Measurements from ENCODE around the gene IP6K1. TPM values are rescaled to one million over a fixed set of nuclear protein-coding genes. Genes with fewer than 3 reads are reported as not detected.
"Not testable (repeated sequence)": the region's sequence is repeated elsewhere in the genome, so short reads cannot be mapped to it uniquely, and the experiment has no call there.

IP6K1 gene
- total and polyA plus RNA-seq, 4 donors = 9.4 to 40.2 (median 28.0) TPM

- peak in 1 of 2 donors; percentile 13 for DNase-seq
- Histone ChIP-seq H3K27me3 (ENCODE audit: control insufficient read depth in 1 of 2, insufficient read depth in 2 of 2, low read length in 1 of 2) (no peaks in the 10 kb centered on the region), H3K9me3 (ENCODE audit: control insufficient read depth, low read length) (no peaks in the 10 kb centered on the region), H3K4me3 (ENCODE audit: low read length in 2 of 2) (no peak overlapping the region), H3K4me1 (ENCODE audit: control insufficient read depth in 1 of 2, insufficient read depth in 2 of 2, low read length in 2 of 2) (no peaks in the 10 kb centered on the region), H3K27ac (ENCODE audit: low read depth in 1 of 2, low read length in 2 of 2) (no peak overlapping the region), H3K36me3 (ENCODE audit: control insufficient read depth in 1 of 2, insufficient read depth in 2 of 2, low read length in 1 of 2) (no peaks in the 10 kb centered on the region)
- WGBS, 2 donors = 91 to 92% methylated on average over 5 of the region's 5 CpGs
- intact Hi-C loops (cut with DNase I) = loop anchor here in 1 of 2 donors (10.0 kb wide), 1 partner anchor 63 kb away; the partner anchor contains the start of gene GMPPB
- ATAC-seq (ENCODE audit: low FRiP score) = no peak
Observed at GRCh38 chr3:49787536-49787935, 1.2 kb upstream of the IP6K1 start.

- Histone ChIP-seq H3K9me3 (ENCODE audit: control insufficient read depth, low read length) (no peaks in the 10 kb centered on the region), H3K4me3 (ENCODE audit: low read length in 2 of 2) (no peak overlapping the region), H3K27me3 (ENCODE audit: control insufficient read depth in 1 of 2, insufficient read depth in 2 of 2, low read length in 1 of 2) (no peaks in the 10 kb centered on the region), H3K36me3 (ENCODE audit: control insufficient read depth in 1 of 2, insufficient read depth in 2 of 2, low read length in 1 of 2) (no peaks in the 10 kb centered on the region), H3K4me1 (ENCODE audit: control insufficient read depth in 1 of 2, insufficient read depth in 2 of 2, low read length in 2 of 2) (no peaks in the 10 kb centered on the region), H3K27ac (ENCODE audit: low read depth in 1 of 2, low read length in 2 of 2) (peak overlapping the region in 1 of 2 donors; percentile 96)
- intact Hi-C loops (cut with DNase I) = loop anchor here in 1 of 2 donors (10.0 kb wide), 1 partner anchor 62 kb away; the partner anchor contains the start of gene GMPPB
- no peak for ATAC-seq (ENCODE audit: low FRiP score)
- no peak for DNase-seq
- 69 to 70% methylated on average over 3 of the region's 3 CpGs for WGBS, 2 donors
Observed at GRCh38 chr3:49787182-49787464, 781 bp upstream of the IP6K1 start.

- no peaks in the 10 kb centered on the region for H3K4me1 ChIP-seq (ENCODE audit: control insufficient read depth in 1 of 2, insufficient read depth in 2 of 2, low read length in 2 of 2)
- peak; percentile 66 to 81 for DNase-seq
- H3K36me3 ChIP-seq (ENCODE audit: control insufficient read depth in 1 of 2, insufficient read depth in 2 of 2, low read length in 1 of 2) = peaks cover 0 to 3% of the 10 kb centered on the region in 2 donors
- peak overlapping the region; percentile 20 to 61 for H3K27ac ChIP-seq (ENCODE audit: low read depth in 1 of 2, low read length in 2 of 2)
- 3% methylated on average over 50 of the region's 50 CpGs for WGBS, 2 donors
- H3K27me3 ChIP-seq (ENCODE audit: control insufficient read depth in 1 of 2, insufficient read depth in 2 of 2, low read length in 1 of 2) = no peaks in the 10 kb centered on the region
- no peaks in the 10 kb centered on the region for H3K9me3 ChIP-seq (ENCODE audit: control insufficient read depth, low read length)
- ATAC-seq (ENCODE audit: low FRiP score) = peak; percentile 74
- peak overlapping the region; percentile 97 to 99 for H3K4me3 ChIP-seq (ENCODE audit: low read length in 2 of 2)
- intact Hi-C loops (cut with DNase I) = loop anchor here in 1 of 2 donors (10.0 kb wide), 1 partner anchor 61 kb away; the partner anchor contains the start of gene GMPPB
Observed at GRCh38 chr3:49785565-49786356, 581 bp downstream of the IP6K1 start.

DNA sequence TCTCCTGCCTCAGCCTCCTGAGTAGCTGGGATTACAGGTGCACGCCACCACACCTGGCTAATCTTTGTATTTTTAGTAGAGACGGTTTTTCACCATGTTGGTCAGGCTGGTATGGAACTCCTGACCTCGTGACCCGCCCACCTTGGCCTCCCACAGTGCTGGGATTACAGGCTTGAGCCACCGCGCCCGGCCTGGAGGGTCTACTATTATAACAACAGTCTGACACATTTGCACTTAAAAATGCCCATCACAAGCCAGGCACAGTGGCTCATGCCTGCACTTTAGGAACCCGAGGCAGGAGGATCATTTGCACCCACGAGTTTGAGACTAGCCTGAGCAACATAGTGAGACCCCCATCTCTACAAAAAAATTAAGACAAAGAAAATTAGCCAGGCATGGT, 4.1 kb downstream of the IP6K1 start:
- H3K36me3 ChIP-seq (ENCODE audit: control insufficient read depth in 1 of 2, insufficient read depth in 2 of 2, low read length in 1 of 2); DNase-seq; H3K4me3 ChIP-seq (ENCODE audit: low read length in 2 of 2); H3K9me3 ChIP-seq (ENCODE audit: control insufficient read depth, low read length); H3K27ac ChIP-seq (ENCODE audit: low read depth in 1 of 2, low read length in 2 of 2); ATAC-seq (ENCODE audit: low FRiP score); H3K4me1 ChIP-seq (ENCODE audit: control insufficient read depth in 1 of 2, insufficient read depth in 2 of 2, low read length in 2 of 2); H3K27me3 ChIP-seq (ENCODE audit: control insufficient read depth in 1 of 2, insufficient read depth in 2 of 2, low read length in 1 of 2): not testable (repeated sequence)
- intact Hi-C loops (cut with DNase I) = loop anchor here in 1 of 2 donors (10.0 kb wide), 1 partner anchor 57 kb away; the partner anchor contains the start of gene GMPPB
- 94% methylated on average over 9 of the region's 9 CpGs for WGBS, 2 donors

- Histone ChIP-seq H3K4me3 (ENCODE audit: low read length in 2 of 2) (no peak overlapping the region), H3K27ac (ENCODE audit: low read depth in 1 of 2, low read length in 2 of 2) (no peak overlapping the region), H3K4me1 (ENCODE audit: control insufficient read depth in 1 of 2, insufficient read depth in 2 of 2, low read length in 2 of 2) (no peaks in the 10 kb centered on the region), H3K36me3 (ENCODE audit: control insufficient read depth in 1 of 2, insufficient read depth in 2 of 2, low read length in 1 of 2) (peaks cover 0 to 3% of the 10 kb centered on the region in 2 donors), H3K27me3 (ENCODE audit: control insufficient read depth in 1 of 2, insufficient read depth in 2 of 2, low read length in 1 of 2) (no peaks in the 10 kb centered on the region), H3K9me3 (ENCODE audit: control insufficient read depth, low read length) (no peaks in the 10 kb centered on the region)
- DNase-seq (no peak), ATAC-seq (ENCODE audit: low FRiP score) (no peak)
- intact Hi-C loops (cut with DNase I) = loop anchor here in 1 of 2 donors (10.0 kb wide), 1 partner anchor 57 kb away; the partner anchor contains the start of gene GMPPB
- 81 to 84% methylated on average over 5 of the region's 5 CpGs for WGBS, 2 donors
Observed at GRCh38 chr3:49781415-49782199, 4.7 kb downstream of the IP6K1 start.

GRCh38 chr3:49780975-49781365, 5.4 kb downstream of the IP6K1 start:
- 88 to 91% methylated on average over 9 of the region's 9 CpGs for WGBS, 2 donors
- ATAC-seq (ENCODE audit: low FRiP score); H3K27ac ChIP-seq (ENCODE audit: low read depth in 1 of 2, low read length in 2 of 2); H3K4me3 ChIP-seq (ENCODE audit: low read length in 2 of 2); H3K4me1 ChIP-seq (ENCODE audit: control insufficient read depth in 1 of 2, insufficient read depth in 2 of 2, low read length in 2 of 2); H3K27me3 ChIP-seq (ENCODE audit: control insufficient read depth in 1 of 2, insufficient read depth in 2 of 2, low read length in 1 of 2); DNase-seq; H3K9me3 ChIP-seq (ENCODE audit: control insufficient read depth, low read length); H3K36me3 ChIP-seq (ENCODE audit: control insufficient read depth in 1 of 2, insufficient read depth in 2 of 2, low read length in 1 of 2): not testable (repeated sequence)
- intact Hi-C loops (cut with DNase I) = loop anchor here in 1 of 2 donors (10.0 kb wide), 1 partner anchor 56 kb away; the partner anchor contains the start of gene GMPPB

- Histone ChIP-seq H3K4me1 (ENCODE audit: control insufficient read depth in 1 of 2, insufficient read depth in 2 of 2, low read length in 2 of 2) (no peaks in the 10 kb centered on the region), H3K4me3 (ENCODE audit: low read length in 2 of 2) (no peak overlapping the region), H3K36me3 (ENCODE audit: control insufficient read depth in 1 of 2, insufficient read depth in 2 of 2, low read length in 1 of 2) (peaks cover 0 to 3% of the 10 kb centered on the region in 2 donors), H3K9me3 (ENCODE audit: control insufficient read depth, low read length) (no peaks in the 10 kb centered on the region), H3K27me3 (ENCODE audit: control insufficient read depth in 1 of 2, insufficient read depth in 2 of 2, low read length in 1 of 2) (no peaks in the 10 kb centered on the region), H3K27ac (ENCODE audit: low read depth in 1 of 2, low read length in 2 of 2) (no peak overlapping the region)
- ATAC-seq (ENCODE audit: low FRiP score) = no peak
- WGBS, 2 donors = 62 to 70% methylated on average over 4 of the region's 4 CpGs
- intact Hi-C loops (cut with DNase I) = loop anchor here in 1 of 2 donors (10.0 kb wide), 1 partner anchor 56 kb away; the partner anchor contains the start of gene GMPPB
- no peak for DNase-seq
Observed at GRCh38 chr3:49780080-49780974, 6.0 kb downstream of the IP6K1 start.

Measured in aorta (tissue), 5 donors.